ENCODE measurements around the gene CTXND2.
"Not testable (repeated sequence)": the region's sequence is repeated elsewhere in the genome, so short reads cannot be mapped to it uniquely, and the experiment has no call there.

Gene CTXND2

DNA sequence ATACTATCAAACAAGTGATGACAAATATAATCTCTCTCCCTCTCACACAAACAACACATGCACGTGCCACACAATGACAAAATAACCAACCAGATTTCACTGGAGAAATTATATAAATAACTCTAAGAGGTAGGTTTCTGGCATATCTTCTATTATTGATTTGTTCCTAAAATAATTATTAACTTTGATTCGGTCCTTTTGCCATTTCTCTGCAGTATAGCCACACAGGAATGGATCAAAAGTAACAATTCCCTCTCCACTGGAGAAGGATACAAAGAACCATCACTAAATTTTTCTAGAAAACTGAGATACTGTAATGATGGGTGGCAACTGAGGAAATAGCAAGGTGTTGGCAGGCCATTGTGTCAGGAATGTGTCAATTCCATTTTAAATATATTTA, 44.0 kb upstream of the CTXND2 start:
- Histone ChIP-seq H3K4me3 (ENCODE audit: low read depth, low read length) (no peak overlapping the region), H3K18ac (ENCODE audit: low read length) (no peak overlapping the region), H3K79me1 (ENCODE audit: low read length) (no peaks in the 10 kb centered on the region), H3K14ac (ENCODE audit: low read length) (no peak overlapping the region), H3K9me3 (ENCODE audit: insufficient read depth, low read depth, low read length) (no peaks in the 10 kb centered on the region), H3K4me2 (ENCODE audit: low read length) (no peak overlapping the region), H4K12ac (ENCODE audit: low read depth, low read length) (no peak overlapping the region), H2AK5ac (ENCODE audit: low read length) (no peak overlapping the region), H3K27ac (ENCODE audit: low read depth, low read length) (no peak overlapping the region), H4K91ac (ENCODE audit: low read depth, low read length) (no peak overlapping the region), H3K23ac (ENCODE audit: low read length) (no peak overlapping the region), H3K36me3 (ENCODE audit: control insufficient read depth in 1 of 2, insufficient read depth in 2 of 2, low read length in 2 of 2) (peaks cover 3% of the 10 kb centered on the region in 2 experiments), H4K8ac (ENCODE audit: low read depth, low read length) (no peak overlapping the region), H3K4me1 (ENCODE audit: control insufficient read depth in 1 of 2, insufficient read depth in 2 of 2, low read length in 2 of 2) (no peaks in the 10 kb centered on the region), H3K79me2 (ENCODE audit: control insufficient read depth, insufficient read depth, low read length, poor library complexity) (no peaks in the 10 kb centered on the region), H2BK12ac (ENCODE audit: low read length) (no peak overlapping the region), H2BK5ac (ENCODE audit: low read depth, low read length, poor library complexity) (no peak overlapping the region), H3K4ac (ENCODE audit: low read depth, low read length) (no peak overlapping the region), H2AFZ (ENCODE audit: insufficient read depth, low read length, poor library complexity) (no peak overlapping the region), H3K9ac (ENCODE audit: low read length) (no peak overlapping the region), H3K27me3 (ENCODE audit: insufficient read depth, low read length) (no peaks in the 10 kb centered on the region), H2BK120ac (ENCODE audit: insufficient read depth, low read length, poor library complexity) (no peak overlapping the region)
- WGBS (ENCODE audit: extremely low coverage, insufficient coverage, insufficient read length): no CpG with 5 or more reads among the region's 2 CpGs
- DNase-seq: no peak

GRCh38 chr1:150843474-150843873, 43.5 kb upstream of the CTXND2 start:
- no peak overlapping the region for H3K4me3 ChIP-seq (ENCODE audit: low read depth, low read length)
- H3K4me1 ChIP-seq (ENCODE audit: control insufficient read depth in 1 of 2, insufficient read depth in 2 of 2, low read length in 2 of 2): no peaks in the 10 kb centered on the region
- no peak overlapping the region for H3K14ac ChIP-seq (ENCODE audit: low read length)
- DNase-seq: no peak
- no peak overlapping the region for H3K9ac ChIP-seq (ENCODE audit: low read length)
- no peak overlapping the region for H2AK5ac ChIP-seq (ENCODE audit: low read length)
- no peak overlapping the region for H2BK5ac ChIP-seq (ENCODE audit: low read depth, low read length, poor library complexity)
- peaks cover 3 to 5% of the 10 kb centered on the region in 2 experiments for H3K36me3 ChIP-seq (ENCODE audit: control insufficient read depth in 1 of 2, insufficient read depth in 2 of 2, low read length in 2 of 2)
- H3K4me2 ChIP-seq (ENCODE audit: low read length): no peak overlapping the region
- H3K23ac ChIP-seq (ENCODE audit: low read length): no peak overlapping the region
- H4K8ac ChIP-seq (ENCODE audit: low read depth, low read length): no peak overlapping the region
- no peak overlapping the region for H3K4ac ChIP-seq (ENCODE audit: low read depth, low read length)
- no peak overlapping the region for H4K12ac ChIP-seq (ENCODE audit: low read depth, low read length)
- H2AFZ ChIP-seq (ENCODE audit: insufficient read depth, low read length, poor library complexity): no peak overlapping the region
- no CpG with 5 or more reads among the region's 2 CpGs for WGBS (ENCODE audit: extremely low coverage, insufficient coverage, insufficient read length)
- no peak overlapping the region for H2BK120ac ChIP-seq (ENCODE audit: insufficient read depth, low read length, poor library complexity)
- H3K79me1 ChIP-seq (ENCODE audit: low read length): no peaks in the 10 kb centered on the region
- H4K91ac ChIP-seq (ENCODE audit: low read depth, low read length): no peak overlapping the region
- no peak overlapping the region for H2BK12ac ChIP-seq (ENCODE audit: low read length)
- no peak overlapping the region for H3K27ac ChIP-seq (ENCODE audit: low read depth, low read length)
- no peaks in the 10 kb centered on the region for H3K79me2 ChIP-seq (ENCODE audit: control insufficient read depth, insufficient read depth, low read length, poor library complexity)
- H3K18ac ChIP-seq (ENCODE audit: low read length): no peak overlapping the region
- H3K9me3 ChIP-seq (ENCODE audit: insufficient read depth, low read depth, low read length): no peaks in the 10 kb centered on the region
- no peaks in the 10 kb centered on the region for H3K27me3 ChIP-seq (ENCODE audit: insufficient read depth, low read length)

GRCh38 chr1:150846473-150847146, 40.3 kb upstream of the CTXND2 start:
- Histone ChIP-seq H4K91ac (ENCODE audit: low read depth, low read length) (no peak overlapping the region), H3K27me3 (ENCODE audit: insufficient read depth, low read length) (no peaks in the 10 kb centered on the region), H3K4ac (ENCODE audit: low read depth, low read length) (no peak overlapping the region), H3K9me3 (ENCODE audit: insufficient read depth, low read depth, low read length) (no peaks in the 10 kb centered on the region), H2BK12ac (ENCODE audit: low read length) (no peak overlapping the region), H3K36me3 (ENCODE audit: control insufficient read depth in 1 of 2, insufficient read depth in 2 of 2, low read length in 2 of 2) (peaks cover 5 to 7% of the 10 kb centered on the region in 2 experiments), H3K18ac (ENCODE audit: low read length) (no peak overlapping the region), H3K79me1 (ENCODE audit: low read length) (no peaks in the 10 kb centered on the region), H2BK5ac (ENCODE audit: low read depth, low read length, poor library complexity) (no peak overlapping the region), H3K4me1 (ENCODE audit: control insufficient read depth in 1 of 2, insufficient read depth in 2 of 2, low read length in 2 of 2) (no peaks in the 10 kb centered on the region), H2AFZ (ENCODE audit: insufficient read depth, low read length, poor library complexity) (no peak overlapping the region), H3K4me3 (ENCODE audit: low read depth, low read length) (no peak overlapping the region), H4K12ac (ENCODE audit: low read depth, low read length) (no peak overlapping the region), H2BK120ac (ENCODE audit: insufficient read depth, low read length, poor library complexity) (no peak overlapping the region), H4K8ac (ENCODE audit: low read depth, low read length) (no peak overlapping the region), H3K79me2 (ENCODE audit: control insufficient read depth, insufficient read depth, low read length, poor library complexity) (no peaks in the 10 kb centered on the region), H2AK5ac (ENCODE audit: low read length) (no peak overlapping the region), H3K14ac (ENCODE audit: low read length) (no peak overlapping the region), H3K9ac (ENCODE audit: low read length) (no peak overlapping the region), H3K4me2 (ENCODE audit: low read length) (no peak overlapping the region), H3K23ac (ENCODE audit: low read length) (no peak overlapping the region), H3K27ac (ENCODE audit: low read depth, low read length) (no peak overlapping the region)
- WGBS (ENCODE audit: extremely low coverage, insufficient coverage, insufficient read length): no CpG with 5 or more reads among the region's 4 CpGs
- DNase-seq: no peak

DNA sequence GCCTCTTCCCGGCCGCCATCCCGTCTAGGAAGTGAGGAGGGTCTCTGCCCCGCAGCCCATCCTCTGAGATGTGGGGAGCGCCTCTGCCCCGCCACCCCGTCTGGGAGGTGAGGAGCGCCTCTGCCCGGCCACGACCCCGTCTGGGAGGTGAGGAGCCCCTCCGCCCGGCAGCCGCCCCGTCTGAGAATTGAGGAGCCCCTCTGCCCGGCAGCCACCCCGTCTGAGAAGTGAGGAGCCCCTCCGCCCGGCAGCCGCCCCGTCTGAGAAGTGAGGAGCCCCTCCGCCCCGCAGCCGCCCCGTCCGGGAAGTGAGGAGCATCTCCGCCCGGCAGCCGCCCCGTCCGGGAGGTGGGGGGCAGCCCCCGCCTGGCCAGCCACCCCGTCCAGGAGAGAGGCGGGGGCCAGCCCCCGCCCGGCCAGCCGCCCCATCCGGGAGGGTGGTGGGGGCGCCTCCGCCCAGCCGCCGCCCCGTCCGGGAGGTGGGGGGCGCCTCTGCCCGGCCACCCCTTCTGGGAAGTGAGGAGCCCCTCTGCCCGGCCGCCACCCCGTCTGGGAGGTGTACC, 36.1 kb upstream of the CTXND2 start:
- not testable (repeated sequence) for DNase-seq; H4K91ac ChIP-seq (ENCODE audit: low read depth, low read length); H3K4ac ChIP-seq (ENCODE audit: low read depth, low read length); H4K8ac ChIP-seq (ENCODE audit: low read depth, low read length); H4K12ac ChIP-seq (ENCODE audit: low read depth, low read length); H2AK5ac ChIP-seq (ENCODE audit: low read length); H3K4me1 ChIP-seq (ENCODE audit: control insufficient read depth in 1 of 2, insufficient read depth in 2 of 2, low read length in 2 of 2); H3K27ac ChIP-seq (ENCODE audit: low read depth, low read length); H3K4me2 ChIP-seq (ENCODE audit: low read length); H3K9ac ChIP-seq (ENCODE audit: low read length); H2BK120ac ChIP-seq (ENCODE audit: insufficient read depth, low read length, poor library complexity); H3K79me2 ChIP-seq (ENCODE audit: control insufficient read depth, insufficient read depth, low read length, poor library complexity); H3K14ac ChIP-seq (ENCODE audit: low read length); H2BK5ac ChIP-seq (ENCODE audit: low read depth, low read length, poor library complexity); H3K4me3 ChIP-seq (ENCODE audit: low read depth, low read length); H3K79me1 ChIP-seq (ENCODE audit: low read length); H2AFZ ChIP-seq (ENCODE audit: insufficient read depth, low read length, poor library complexity); H3K9me3 ChIP-seq (ENCODE audit: insufficient read depth, low read depth, low read length); H3K23ac ChIP-seq (ENCODE audit: low read length); H3K18ac ChIP-seq (ENCODE audit: low read length); H2BK12ac ChIP-seq (ENCODE audit: low read length); H3K27me3 ChIP-seq (ENCODE audit: insufficient read depth, low read length)
- WGBS (ENCODE audit: extremely low coverage, insufficient coverage, insufficient read length): no CpG with 5 or more reads among the region's 49 CpGs
- peaks cover 13% of the 10 kb centered on the region in 2 experiments for H3K36me3 ChIP-seq (ENCODE audit: control insufficient read depth in 1 of 2, insufficient read depth in 2 of 2, low read length in 2 of 2)
